NB4 (cell line): ENCODE data around the gene CD70.

Experiments
- CTCF ChIP-seq: IDR thresholded peaks from one replicate; pipeline ENCODE4 v1.5.1; 2012; ENCODE audit warnings: low read depth, low read length
- POLR2A ChIP-seq: IDR thresholded peaks from 2 replicates; pipeline ENCODE4 v1.6.1; 2011; ENCODE audit warnings: mild to moderate bottlenecking; ENCODE audit not compliant: insufficient read length; ENCODE audit errors: extremely low read depth

GRCh38 chr19:6588508-6589345 is 2.2 kb downstream of the CD70 start:
- TF ChIP-seq POLR2A (no peak), CTCF (no peak)
